GM12878 (cell line): ENCODE measurements around the gene EIF2S1. TPM values are rescaled to one million over a fixed set of nuclear protein-coding genes. Genes with fewer than 3 reads are reported as not detected.

Experiments used
- ATAC-seq: fragments of 200-7000 bp; cut with Tn5 transposase; 3 replicates; pipeline ENCODE4 v1.9.1; 2020; ENCODE audit warnings: mild to moderate bottlenecking, moderate library complexity
- BruUV-seq: library from RNA; stranded (reverse); fragments of 400-500 nt; replicated peaks from 2 replicates; lab custom pipeline; 2021; lab: Mats Ljungman, UMichigan
- CTCF ChIA-PET: fragments of 300-600 bp; sonication (Branson Sonifier 250); formaldehyde crosslinking; extraction: SDS; loops from one replicate; lab custom pipeline; 2021; ENCODE audit warnings: inconsistent platforms; lab: Yijun Ruan, JAX
- POLR2A ChIA-PET: fragments of 350-600 bp; formaldehyde crosslinking; extraction: SDS; loops from one replicate; lab custom pipeline; 2021; ENCODE audit warnings: inconsistent platforms; lab: Charles Lee
- RAD21 ChIA-PET: fragments of 300-600 bp; sonication (Branson Sonifier 250); formaldehyde crosslinking; loops from one replicate; lab custom pipeline; 2023; ENCODE audit warnings: antibody characterized with exemption; ENCODE audit not compliant: unreplicated experiment; lab: Charles Lee
- SMC1A ChIA-PET: fragments of 300-600 bp; sonication (Branson Sonifier 250); formaldehyde crosslinking; loops from one replicate; lab custom pipeline; 2023; ENCODE audit not compliant: unreplicated experiment, uncharacterized antibody; lab: Charles Lee
- DNase-seq: peaks from one replicate; pipeline ENCODE4 v3.0.0-alpha.2; 2011; ENCODE audit warnings: low read depth, low spot score
- FAIRE-seq: peaks from 3 replicates; lab custom pipeline; 2011; peaks lifted over from hg19 to GRCh38; lab: Jason Lieb, UNC
- H2AFZ ChIP-seq: 2 replicates; pipeline ENCODE4 v1.6.0; 2011; ENCODE audit warnings: low read depth, low read length, control low read depth; ENCODE audit not compliant: control insufficient read depth
- H3K27ac ChIP-seq: 2 replicates; pipeline ENCODE4 v1.5.1; 2011; ENCODE audit warnings: control low read depth; ENCODE audit not compliant: control insufficient read depth, insufficient read depth
- H3K27me3 ChIP-seq, 2 experiments: replicated peaks in 1 of 2; 2 replicates each; pipeline versions ENCODE4 v1.6.0 to v1.6.1; 2011; ENCODE audit warnings: low read length in 1 of 2; ENCODE audit not compliant: control insufficient read depth in 2 of 2, insufficient read depth in 2 of 2
- H3K36me3 ChIP-seq, 2 experiments: 2 replicates each; pipeline ENCODE4 v1.5.1; 2011; ENCODE audit warnings: low read length in 1 of 2; ENCODE audit not compliant: control insufficient read depth in 2 of 2, insufficient read depth in 2 of 2
- H3K4me1 ChIP-seq: 2 replicates; pipeline ENCODE4 v1.6.1; 2011; ENCODE audit warnings: mild to moderate bottlenecking, low read length, moderate library complexity, mixed read lengths; ENCODE audit not compliant: control insufficient read depth, insufficient read depth
- H3K4me2 ChIP-seq: 2 replicates; pipeline ENCODE4 v1.6.0; 2011; ENCODE audit warnings: control low read depth; ENCODE audit not compliant: control insufficient read depth, insufficient read depth
- H3K4me3 ChIP-seq: fragments of 200-600 bp; sonication (generic); 2 replicates; pipeline ENCODE4 v1.5.1; 2016
- H3K79me2 ChIP-seq: 2 replicates; pipeline ENCODE4 v1.6.0; 2011; ENCODE audit warnings: low read length; ENCODE audit not compliant: control insufficient read depth, insufficient read depth
- H3K9ac ChIP-seq: 2 replicates; pipeline ENCODE4 v1.8.0; 2011; ENCODE audit warnings: low read length, control low read depth, mixed read lengths; ENCODE audit not compliant: control insufficient read depth, insufficient read depth
- H3K9me3 ChIP-seq: replicated peaks from 3 replicates; pipeline ENCODE4 v1.5.1; 2011; ENCODE audit warnings: mild to moderate bottlenecking, low read length; ENCODE audit not compliant: control insufficient read depth, insufficient read depth
- H4K20me1 ChIP-seq: 2 replicates; pipeline ENCODE4 v1.6.0; 2011; ENCODE audit not compliant: control insufficient read depth, insufficient read depth
- BACH1 ChIP-seq: fragments of 450-650 bp; IDR thresholded peaks from 2 replicates; pipeline ENCODE4 v1.6.1; 2017; ENCODE audit warnings: mild to moderate bottlenecking, borderline replicate concordance
- BHLHE40 ChIP-seq, 2 experiments: fragments of 450-650 bp in 1 of 2; IDR thresholded peaks; 2 replicates each; pipeline ENCODE4 v1.6.1; 2011 to 2017; ENCODE audit warnings: low read depth in 2 of 2, borderline replicate concordance in 1 of 2, improper control_type of control experiment in 1 of 2, low read length in 1 of 2, mild to moderate bottlenecking in 1 of 2
- E2F8 ChIP-seq: fragments of 450-650 bp; IDR thresholded peaks from 2 replicates; pipeline ENCODE4 v1.6.1; 2018; ENCODE audit warnings: mild to moderate bottlenecking, low read depth, moderate library complexity; ENCODE audit not compliant: partially characterized antibody
- EP300 ChIP-seq, 2 experiments: fragments of 150-350 bp in 1 of 2; IDR thresholded peaks; 2 replicates each; pipeline ENCODE4 v1.6.1; 2011 to 2012; ENCODE audit warnings: low read depth in 2 of 2, low read length in 2 of 2, borderline replicate concordance in 1 of 2, improper control_type of control experiment in 1 of 2, inconsistent platforms in 1 of 2; ENCODE audit not compliant: control insufficient read depth in 1 of 2
- ESRRA ChIP-seq: IDR thresholded peaks from 2 replicates; pipeline ENCODE4 v1.6.1; 2012; ENCODE audit warnings: mild to moderate bottlenecking, low read length, improper control_type of control experiment
- EZH2 ChIP-seq: IDR thresholded peaks from 2 replicates; pipeline ENCODE4 v1.6.1; 2012; ENCODE audit warnings: low read depth, mild to moderate bottlenecking, control low read depth, inconsistent platforms, low read length, borderline replicate concordance; ENCODE audit not compliant: control insufficient read depth
- NR2F1 ChIP-seq: fragments of 450-650 bp; conservative IDR thresholded peaks from 2 replicates; pipeline ENCODE4 v1.6.1; 2017; ENCODE audit warnings: mild to moderate bottlenecking
- PML ChIP-seq: IDR thresholded peaks from 2 replicates; pipeline ENCODE4 v1.6.1; 2012; ENCODE audit warnings: low read length, inconsistent platforms
- RB1 ChIP-seq: fragments of 450-650 bp; formaldehyde crosslinking; IDR thresholded peaks from 2 replicates; pipeline ENCODE4 v1.6.1; 2017; ENCODE audit warnings: mild to moderate bottlenecking, borderline replicate concordance
- REST ChIP-seq: IDR thresholded peaks from 2 replicates; pipeline ENCODE4 v1.6.1; 2012; ENCODE audit warnings: mild to moderate bottlenecking, low read depth, low read length
- SIN3A ChIP-seq: IDR thresholded peaks from 2 replicates; pipeline ENCODE4 v1.6.1; 2012; ENCODE audit warnings: low read depth, low read length, improper control_type of control experiment
- SP1 ChIP-seq: IDR thresholded peaks from one replicate; pipeline ENCODE4 v1.6.1; 2011; ENCODE audit warnings: low read depth, low read length
- TCF7 ChIP-seq: IDR thresholded peaks from 2 replicates; pipeline ENCODE4 v1.6.1; 2014; ENCODE audit warnings: antibody characterized with exemption, borderline replicate concordance
- USF2 ChIP-seq: IDR thresholded peaks from 2 replicates; pipeline ENCODE4 v1.6.1; 2011; ENCODE audit warnings: low read depth, low read length, improper control_type of control experiment, borderline replicate concordance
- ZZZ3 ChIP-seq: IDR thresholded peaks from 2 replicates; pipeline ENCODE4 v1.6.1; 2011; ENCODE audit warnings: low read depth; ENCODE audit not compliant: control insufficient read depth, insufficient read length
- WGBS: methylation state at CpG from one replicate; pipeline ENCODE4 v1.1.6; 2016; ENCODE audit warnings: low lambda C conversion rate; ENCODE audit not compliant: insufficient replicate concordance, insufficient coverage; ENCODE audit errors: missing lambda C conversion rate; 5-methylcytosine and 5-hydroxymethylcytosine counted together
- in situ Hi-C: fragments of 300-500 bp; cut with MboI; formaldehyde crosslinking; loops from 9 replicates; pipeline ENCODE4 v1.14.3; 2018; ENCODE audit warnings: mixed read lengths
- intact Hi-C: fragments of 100-400 bp; cut with micrococcal nuclease; formaldehyde crosslinking; loops from one replicate; pipeline ENCODE4 v1.14.2; 2022; ENCODE audit not compliant: unreplicated experiment
- polyA plus RNA-seq, 11 experiments: library from polyadenylated mRNA; depleted of rRNA in 4 of 11; unstranded in 6 of 11; stranded (reverse) in 5 of 11; fragments of >200 nt; fragmentation: Nextera tagmentation in 4 of 11; fragmentation: Illumina TruSeq in 1 of 11; extraction: Ambion mirVana in 4 of 11; extraction: Trizol in 1 of 11; gene quantifications; 1 replicate in 1 of 11; 2 replicates in 10 of 11; pipeline versions ENCODE4 v1.2.1 to v1.2.3, GENCODE V29; 2011 to 2016; ENCODE audit warnings: inconsistent platforms in 2 of 11, missing spikeins in 2 of 11, low read depth in 1 of 11
- total RNA-seq, 4 experiments: library from RNA; depleted of rRNA in 3 of 4; stranded (reverse); fragments of >200 nt in 3 of 4; fragmentation: Illumina TruSeq in 1 of 4; extraction: Trizol in 1 of 4; gene quantifications; 2 replicates each; pipeline versions ENCODE4 v1.2.1 to v1.2.3, GENCODE V29; 2013 to 2021

Gene EIF2S1
- total and polyA plus RNA-seq, 10 of the 15 experiments (the other 5 are each of a cell fraction or from before 2014, with no cell fraction given), result 155 to 563 (median 262) TPM

- no peak overlapping the region for H3K4me3 ChIP-seq
- no peaks in the 10 kb centered on the region; a peak in 1 of 4 replicates for H3K27me3 ChIP-seq
- no peaks in the 10 kb centered on the region for H3K79me2 ChIP-seq
- BruUV-seq, result no TSS peak
- ChIA-PET RAD21 (interaction anchor here (1.2 kb wide), 1 partner anchor 13 kb away, joined by 5 read pairs; no protein-coding TSS in a partner anchor), CTCF (interaction anchor here (1.4 to 21.1 kb wide), 3 partner anchors 14 to 289 kb away, joined by 3 to 583 read pairs (median 52); no protein-coding TSS in a partner anchor), SMC1A (no interaction called here), POLR2A (no interaction called here)
- intact Hi-C loops (no loop called here), in situ Hi-C loops (no loop called here)
- no peaks in the 10 kb centered on the region for H3K36me3 ChIP-seq
- no peaks in the 10 kb centered on the region for H3K4me1 ChIP-seq
- H3K27ac ChIP-seq, result no peak overlapping the region
- no peaks in the 10 kb centered on the region for H3K9me3 ChIP-seq
- 44% methylated on average over 3 of the region's 3 CpGs for WGBS
- ATAC-seq (no peak), FAIRE-seq (no peak), DNase-seq (no peak)
- no peak overlapping the region for H2AFZ ChIP-seq
- no peak overlapping the region for H3K9ac ChIP-seq
- H4K20me1 ChIP-seq, result no peaks in the 10 kb centered on the region
- no peak overlapping the region for H3K4me2 ChIP-seq
- TF ChIP-seq RB1, result no peak
- no peak for TF ChIP-seq REST
- TF ChIP-seq BACH1, result no peak
- no peak for TF ChIP-seq SIN3A
- no peak for TF ChIP-seq EP300 (IDR thresholded peaks at IDR 0.05; ENCODE audit: borderline replicate concordance in 1 of 2, control insufficient read depth in 1 of 2, low read depth in 2 of 2, low read length in 2 of 2)
- TF ChIP-seq ZZZ3, result no peak
- no peak for TF ChIP-seq SP1
- TF ChIP-seq TCF7, result no peak
- TF ChIP-seq PML, result no peak
- no peak for TF ChIP-seq BHLHE40 (IDR thresholded peaks at IDR 0.05; ENCODE audit: borderline replicate concordance in 1 of 2, low read depth in 2 of 2, low read length in 1 of 2)
- no peak for TF ChIP-seq USF2
- no peak for TF ChIP-seq EZH2
- TF ChIP-seq ESRRA, result no peak
- no peak for TF ChIP-seq NR2F1
- no peak for TF ChIP-seq E2F8
Measured at GRCh38 chr14:67413806-67414769, 54.0 kb downstream of the EIF2S1 start.
